ENCODE measurements around the gene HSD17B1.
"Not testable (repeated sequence)": the region's sequence is repeated elsewhere in the genome, so short reads cannot be mapped to it uniquely, and the experiment has no call there.

Gene HSD17B1

GRCh38 chr17:42548070-42548837 lies 4.5 kb upstream of the HSD17B1 start:
- peak overlapping the region; percentile 48 for H3K9ac ChIP-seq (ENCODE audit: low read depth, low read length)
- no peaks in the 10 kb centered on the region for H3K9me3 ChIP-seq (ENCODE audit: control insufficient read depth, insufficient read depth, low read length)
- no peaks in the 10 kb centered on the region for H3K36me3 ChIP-seq (ENCODE audit: insufficient read depth, low read length)
- peaks cover 5% of the 10 kb centered on the region; the same call in 1 of the 2 replicates for H3K4me1 ChIP-seq (ENCODE audit: insufficient read depth, low read length)

DNA sequence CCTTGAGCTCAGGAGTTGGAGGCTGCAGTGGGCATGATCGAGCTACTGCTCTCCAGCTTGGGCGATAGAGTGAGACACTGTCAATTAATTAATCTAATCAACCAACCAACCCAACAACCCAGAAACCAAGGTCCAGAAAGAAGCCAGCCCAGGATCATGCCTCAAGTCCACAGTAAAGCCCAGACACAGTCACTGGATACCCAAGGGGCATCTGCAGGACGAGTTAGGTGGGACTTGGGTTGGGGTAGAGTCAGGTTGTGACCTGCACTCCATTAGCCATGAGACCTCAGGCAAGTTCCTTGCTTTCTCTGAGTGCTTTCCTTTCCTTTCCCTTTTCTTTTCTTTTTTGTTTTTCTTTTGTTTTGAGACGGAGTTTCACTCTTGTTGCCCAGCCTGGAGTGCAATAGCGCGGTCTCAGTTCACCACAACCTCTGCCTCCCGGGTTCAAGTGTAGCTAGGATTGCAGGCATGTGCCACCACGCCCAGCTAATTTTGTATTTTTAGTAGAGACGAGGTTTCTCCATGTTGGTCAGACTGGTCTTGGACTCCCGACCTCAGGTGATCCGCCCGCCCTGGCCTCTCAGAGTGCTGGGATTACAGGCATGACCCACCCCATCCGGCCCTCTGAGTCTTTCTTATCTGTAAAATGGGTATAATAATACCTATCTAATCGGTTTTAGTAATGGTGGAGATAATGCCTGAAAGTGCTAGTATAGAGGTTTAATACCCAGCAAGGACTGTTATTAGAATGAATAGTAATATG lies 3.5 kb upstream of the HSD17B1 start:
- Histone ChIP-seq H3K9me3 (ENCODE audit: control insufficient read depth, insufficient read depth, low read length) (no peaks in the 10 kb centered on the region), H3K4me1 (ENCODE audit: insufficient read depth, low read length) (peaks cover 5% of the 10 kb centered on the region; the same call in 1 of the 2 replicates), H3K9ac (ENCODE audit: low read depth, low read length) (peak overlapping the region; percentile 48), H3K36me3 (ENCODE audit: insufficient read depth, low read length) (no peaks in the 10 kb centered on the region)

GRCh38 chr17:42553161-42553818 lies 567 bp downstream of the HSD17B1 start:
- Histone ChIP-seq H3K9ac (ENCODE audit: low read depth, low read length) (peak overlapping the region; percentile 87; the same call in 1 of the 2 replicates), H3K4me1 (ENCODE audit: insufficient read depth, low read length) (peaks cover 5% of the 10 kb centered on the region; the same call in 1 of the 2 replicates), H3K36me3 (ENCODE audit: insufficient read depth, low read length) (no peaks in the 10 kb centered on the region), H3K9me3 (ENCODE audit: control insufficient read depth, insufficient read depth, low read length) (no peaks in the 10 kb centered on the region)

DNA sequence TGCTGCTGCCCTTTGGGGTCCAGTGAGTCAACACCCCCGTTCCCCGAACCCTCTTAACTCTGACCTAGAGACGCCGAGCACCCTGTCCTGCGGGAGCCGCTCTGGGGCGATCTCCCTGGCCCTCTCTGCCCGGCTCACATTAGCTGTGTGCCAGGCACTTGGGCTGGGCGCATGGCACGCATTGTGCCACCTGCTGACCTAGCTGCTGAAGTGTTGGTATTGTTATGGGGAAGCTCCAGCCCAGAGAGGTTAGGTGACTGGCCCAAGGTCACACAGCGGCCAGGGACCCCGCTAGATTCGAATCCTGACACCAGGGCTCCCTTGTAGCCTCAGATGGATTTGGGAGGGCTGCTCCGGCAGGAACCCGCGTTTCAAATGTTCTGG lies 1.1 kb downstream of the HSD17B1 start:
- peaks cover 4% of the 10 kb centered on the region; the same call in 1 of the 2 replicates for H3K4me1 ChIP-seq (ENCODE audit: insufficient read depth, low read length)

GRCh38 chr17:42554250-42555121 lies 1.8 kb downstream of the HSD17B1 start:
- H3K36me3 ChIP-seq (ENCODE audit: insufficient read depth, low read length) = no peaks in the 10 kb centered on the region
- H3K9ac ChIP-seq (ENCODE audit: low read depth, low read length) = peak overlapping the region; percentile 87
- no peaks in the 10 kb centered on the region for H3K9me3 ChIP-seq (ENCODE audit: control insufficient read depth, insufficient read depth, low read length)
- no peaks in the 10 kb centered on the region; the same call in 1 of the 2 replicates for H3K4me1 ChIP-seq (ENCODE audit: insufficient read depth, low read length)

More for the DNA sequence above, 1.1 kb downstream of the HSD17B1 start:
- Histone ChIP-seq H3K36me3 (ENCODE audit: insufficient read depth, low read length) (no peaks in the 10 kb centered on the region), H3K9me3 (ENCODE audit: control insufficient read depth, insufficient read depth, low read length) (no peaks in the 10 kb centered on the region), H3K9ac (ENCODE audit: low read depth, low read length) (peak overlapping the region; percentile 87)

- H3K9ac ChIP-seq (ENCODE audit: low read depth, low read length) = peak overlapping the region; percentile 87
- no peaks in the 10 kb centered on the region for H3K9me3 ChIP-seq (ENCODE audit: control insufficient read depth, insufficient read depth, low read length)
- H3K4me1 ChIP-seq (ENCODE audit: insufficient read depth, low read length) = no peaks in the 10 kb centered on the region; the same call in 1 of the 2 replicates
- H3K36me3 ChIP-seq (ENCODE audit: insufficient read depth, low read length) = no peaks in the 10 kb centered on the region
Measured at GRCh38 chr17:42555122-42555622, 2.4 kb downstream of the HSD17B1 start.

DNA sequence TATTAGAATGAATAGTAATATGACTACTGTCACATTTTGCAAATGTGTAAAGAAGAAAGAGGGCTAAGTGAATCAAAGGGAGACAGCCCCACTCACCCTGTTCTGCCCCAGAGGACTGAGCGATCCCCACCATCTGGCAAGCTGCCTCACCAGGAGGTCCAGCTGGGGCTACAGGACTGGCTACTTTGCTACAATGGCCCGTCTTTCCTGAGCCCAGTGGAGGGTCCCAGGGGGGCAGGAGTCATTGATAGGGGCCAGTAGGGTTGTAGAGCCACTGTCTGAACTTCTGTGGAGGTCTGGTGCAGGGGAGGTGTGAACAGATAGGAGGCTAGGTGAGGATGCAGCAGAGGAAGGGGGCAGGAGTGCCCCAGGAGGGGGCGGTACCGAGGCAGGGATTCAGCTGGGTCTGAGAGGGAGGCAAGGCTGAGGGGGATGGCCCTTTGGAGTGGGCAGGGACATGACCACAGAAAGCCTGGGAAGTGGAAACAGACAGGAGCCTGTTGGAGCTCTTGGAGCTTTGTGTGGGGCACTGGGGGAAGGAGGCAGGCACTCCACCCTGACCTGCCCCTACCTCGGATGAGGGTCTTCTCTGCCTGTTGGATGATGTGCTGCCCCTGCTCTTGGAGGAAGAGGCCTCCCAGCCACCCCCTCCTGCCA lies 3.4 kb downstream of the HSD17B1 start:
- not testable (repeated sequence) for H3K4me1 ChIP-seq (ENCODE audit: insufficient read depth, low read length); H3K9me3 ChIP-seq (ENCODE audit: control insufficient read depth, insufficient read depth, low read length); H3K36me3 ChIP-seq (ENCODE audit: insufficient read depth, low read length); H3K9ac ChIP-seq (ENCODE audit: low read depth, low read length)

DNA sequence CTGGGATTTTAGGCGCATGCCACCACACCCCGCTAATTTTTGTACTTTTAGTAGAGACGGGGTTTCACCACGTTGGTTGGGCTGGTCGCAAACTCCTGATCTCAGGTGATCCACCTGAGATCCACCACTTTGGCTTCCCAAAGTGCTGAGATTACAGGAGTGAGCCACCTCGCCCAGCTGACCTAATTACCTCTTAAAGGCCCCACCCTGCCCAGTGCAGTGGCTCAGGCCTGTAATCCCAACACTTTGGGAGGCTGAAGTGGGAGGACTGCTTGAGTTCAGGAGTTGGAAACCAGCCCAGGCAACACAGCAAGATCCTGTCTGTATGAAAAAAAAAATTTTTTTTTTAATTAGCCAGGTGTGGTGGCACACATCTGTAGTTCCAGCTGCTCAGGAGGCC lies 6.4 kb downstream of the HSD17B1 start:
- Histone ChIP-seq H3K9me3 (ENCODE audit: control insufficient read depth, insufficient read depth, low read length) (no peaks in the 10 kb centered on the region), H3K9ac (ENCODE audit: low read depth, low read length) (no peak overlapping the region), H3K4me1 (ENCODE audit: insufficient read depth, low read length) (peaks cover 7% of the 10 kb centered on the region; the same call in 1 of the 2 replicates), H3K36me3 (ENCODE audit: insufficient read depth, low read length) (no peaks in the 10 kb centered on the region)

GRCh38 chr17:42560246-42560645 lies 7.5 kb downstream of the HSD17B1 start:
- no peaks in the 10 kb centered on the region for H3K9me3 ChIP-seq (ENCODE audit: control insufficient read depth, insufficient read depth, low read length)

DNA sequence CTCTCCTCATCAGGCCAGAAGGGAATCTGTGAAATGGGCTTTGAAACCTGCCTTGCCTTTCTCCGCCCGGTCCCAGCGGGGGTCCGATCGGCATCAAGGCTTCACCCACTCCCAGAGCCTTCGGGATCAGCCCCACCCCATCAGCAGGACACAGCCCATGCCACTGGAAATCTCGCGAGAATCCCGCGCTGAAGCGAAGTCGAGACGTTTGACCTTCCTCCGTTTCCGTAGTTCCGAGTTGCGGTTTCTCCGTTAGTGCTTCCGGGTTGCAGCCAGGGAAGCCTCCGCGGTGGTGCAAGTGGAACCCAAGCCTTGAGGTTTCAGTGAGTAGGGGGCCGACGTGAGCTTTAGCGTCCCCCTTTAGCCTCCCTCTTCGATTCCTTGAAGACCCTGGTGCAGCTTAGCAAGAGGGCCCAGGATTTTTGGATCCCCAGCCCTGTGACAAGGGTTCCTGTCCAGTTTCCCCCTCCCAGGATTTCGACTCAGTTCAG lies 9.2 kb downstream of the HSD17B1 start, which contains the start of gene COASY:
Gene COASY (plus strand): TSS at position 252 of the 491 bp plus-strand sequence. CDS start 475 bp downstream, outside the sequence.
- H3K9ac ChIP-seq (ENCODE audit: low read depth, low read length) = peak within 1 kb of the TSS; percentile 87

More at GRCh38 chr17:42560246-42560645, 7.5 kb downstream of the HSD17B1 start:
- Histone ChIP-seq H3K36me3 (ENCODE audit: insufficient read depth, low read length) (no peaks in the 10 kb centered on the region), H3K9ac (ENCODE audit: low read depth, low read length) (no peak overlapping the region), H3K4me1 (ENCODE audit: insufficient read depth, low read length) (peaks cover 7% of the 10 kb centered on the region; the same call in 1 of the 2 replicates)

DNA sequence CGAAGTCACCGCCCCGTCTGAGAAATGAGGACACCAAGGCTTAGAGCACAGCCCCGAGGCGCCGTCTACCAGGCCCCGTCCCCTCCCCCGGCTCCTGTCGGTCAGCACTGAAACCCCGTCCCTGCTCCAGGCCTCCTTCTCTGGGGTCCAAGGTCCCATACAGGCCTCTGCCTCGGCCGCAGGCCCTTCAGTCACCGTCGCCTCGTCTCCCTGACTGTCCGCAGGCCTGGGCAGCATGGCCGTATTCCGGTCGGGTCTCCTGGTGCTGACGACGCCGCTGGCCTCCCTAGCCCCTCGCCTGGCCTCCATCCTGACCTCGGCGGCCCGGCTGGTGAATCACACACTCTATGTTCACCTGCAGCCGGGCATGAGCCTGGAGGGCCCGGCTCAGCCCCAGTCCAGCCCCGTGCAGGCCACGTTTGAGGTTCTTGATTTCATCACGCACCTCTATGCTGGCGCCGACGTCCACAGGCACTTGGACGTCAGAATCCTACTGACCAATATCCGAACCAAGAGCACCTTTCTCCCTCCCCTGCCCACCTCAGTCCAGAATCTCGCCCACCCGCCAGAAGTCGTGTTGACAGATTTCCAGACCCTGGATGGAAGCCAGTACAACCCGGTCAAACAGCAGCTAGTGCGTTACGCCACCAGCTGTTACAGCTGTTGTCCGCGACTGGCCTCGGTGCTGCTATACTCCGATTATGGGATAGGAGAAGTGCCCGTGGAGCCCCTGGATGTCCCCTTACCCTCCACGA lies 9.8 kb downstream of the HSD17B1 start:
- Histone ChIP-seq H3K9ac (ENCODE audit: low read depth, low read length) (peak overlapping the region; percentile 87), H3K9me3 (ENCODE audit: control insufficient read depth, insufficient read depth, low read length) (no peaks in the 10 kb centered on the region), H3K4me1 (ENCODE audit: insufficient read depth, low read length) (peaks cover 7% of the 10 kb centered on the region; the same call in 1 of the 2 replicates), H3K36me3 (ENCODE audit: insufficient read depth, low read length) (no peaks in the 10 kb centered on the region)

More for the DNA sequence above, 9.2 kb downstream of the HSD17B1 start, which contains the start of gene COASY:
- H3K4me1 ChIP-seq (ENCODE audit: insufficient read depth, low read length) = peaks cover 7% of the 10 kb centered on the region; the same call in 1 of the 2 replicates
- H3K9me3 ChIP-seq (ENCODE audit: control insufficient read depth, insufficient read depth, low read length) = no peaks in the 10 kb centered on the region
- no peaks in the 10 kb centered on the region for H3K36me3 ChIP-seq (ENCODE audit: insufficient read depth, low read length)

DNA sequence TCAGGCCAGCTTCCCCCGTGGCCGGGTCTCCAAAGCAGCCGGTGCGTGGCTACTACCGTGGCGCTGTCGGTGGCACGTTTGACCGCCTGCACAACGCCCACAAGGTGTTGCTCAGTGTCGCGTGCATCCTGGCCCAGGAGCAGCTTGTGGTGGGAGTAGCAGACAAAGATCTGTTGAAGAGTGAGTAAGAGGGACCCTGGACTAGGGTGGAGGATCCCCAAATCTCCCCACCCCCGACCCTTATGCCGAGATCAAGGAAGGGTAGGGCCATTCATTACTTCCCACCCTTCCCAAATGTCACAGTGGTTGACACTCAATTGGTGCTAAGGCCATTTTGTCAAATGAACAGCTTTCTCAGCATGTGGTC lies 10.4 kb downstream of the HSD17B1 start:
- Histone ChIP-seq H3K9me3 (ENCODE audit: control insufficient read depth, insufficient read depth, low read length) (no peaks in the 10 kb centered on the region), H3K36me3 (ENCODE audit: insufficient read depth, low read length) (no peaks in the 10 kb centered on the region), H3K9ac (ENCODE audit: low read depth, low read length) (peak overlapping the region; percentile 87; the same call in 1 of the 2 replicates), H3K4me1 (ENCODE audit: insufficient read depth, low read length) (peaks cover 7% of the 10 kb centered on the region; the same call in 1 of the 2 replicates)
